ENCODE results near the gene ALKBH7.

Gene ALKBH7

GRCh38 chr19:6362027-6362350 is 10.6 kb upstream of the ALKBH7 start:
- Histone ChIP-seq H2AFZ (ENCODE audit: low read depth) (peak overlapping the region; percentile 77), H3K4me1 (ENCODE audit: low read depth, poor library complexity, severe bottlenecking) (peaks cover 12% of the 10 kb centered on the region), H3K27ac (peak overlapping the region; percentile 36; the same call in 1 of the 2 replicates), H3K27me3 (ENCODE audit: insufficient read depth, low read depth) (peaks cover 6% of the 10 kb centered on the region; the same call in 1 of the 2 replicates), H3K9ac (peak overlapping the region; percentile 82), H3K36me3 (ENCODE audit: insufficient read depth) (no peaks in the 10 kb centered on the region), H3K79me2 (ENCODE audit: insufficient read depth, low read depth) (peaks cover 20% of the 10 kb centered on the region; the same call in 1 of the 2 replicates), H3K4me2 (peak overlapping the region; percentile 94), H4K20me1 (ENCODE audit: insufficient read depth) (no peaks in the 10 kb centered on the region), H3K4me3 (IDR thresholded peaks at IDR 0.05; ENCODE audit: insufficient read depth, low read depth, low read length) (no peak overlapping the region)
- TF ChIP-seq CTCF (conservative IDR thresholded peaks at IDR 0.05; ENCODE audit: low read depth, low read length), result no peak

- peak overlapping the region; percentile 82 for H3K9ac ChIP-seq
- H2AFZ ChIP-seq (ENCODE audit: low read depth), result peak overlapping the region; percentile 77
- H4K20me1 ChIP-seq (ENCODE audit: insufficient read depth), result no peaks in the 10 kb centered on the region
- H3K36me3 ChIP-seq (ENCODE audit: insufficient read depth), result no peaks in the 10 kb centered on the region
- H3K4me3 ChIP-seq (IDR thresholded peaks at IDR 0.05; ENCODE audit: insufficient read depth, low read depth, low read length), result no peak overlapping the region
- peak overlapping the region; percentile 36; the same call in 1 of the 2 replicates for H3K27ac ChIP-seq
- H3K79me2 ChIP-seq (ENCODE audit: insufficient read depth, low read depth), result peaks cover 20% of the 10 kb centered on the region; the same call in 1 of the 2 replicates
- H3K4me2 ChIP-seq, result peak overlapping the region; percentile 94
- H3K4me1 ChIP-seq (ENCODE audit: low read depth, poor library complexity, severe bottlenecking), result peaks cover 12% of the 10 kb centered on the region
- no peak for TF ChIP-seq CTCF (conservative IDR thresholded peaks at IDR 0.05; ENCODE audit: low read depth, low read length)
- H3K27me3 ChIP-seq (ENCODE audit: insufficient read depth, low read depth), result peaks cover 6% of the 10 kb centered on the region; the same call in 1 of the 2 replicates
These were observed 10.2 kb upstream of the ALKBH7 start for GRCh38 chr19:6362351-6362801.

- H3K27ac ChIP-seq, result no peak overlapping the region
- no peak overlapping the region for H3K4me2 ChIP-seq
- no peak overlapping the region for H3K4me3 ChIP-seq (IDR thresholded peaks at IDR 0.05; ENCODE audit: insufficient read depth, low read depth, low read length)
- peaks cover 12% of the 10 kb centered on the region for H3K4me1 ChIP-seq (ENCODE audit: low read depth, poor library complexity, severe bottlenecking)
- peaks cover 3% of the 10 kb centered on the region; the same call in 1 of the 2 replicates for H3K27me3 ChIP-seq (ENCODE audit: insufficient read depth, low read depth)
- H3K79me2 ChIP-seq (ENCODE audit: insufficient read depth, low read depth), result peaks cover 20% of the 10 kb centered on the region; the same call in 1 of the 2 replicates
- no peak overlapping the region for H2AFZ ChIP-seq (ENCODE audit: low read depth)
- no peak overlapping the region for H3K9ac ChIP-seq
- peaks cover 4% of the 10 kb centered on the region; the same call in 1 of the 2 replicates for H3K36me3 ChIP-seq (ENCODE audit: insufficient read depth)
- H4K20me1 ChIP-seq (ENCODE audit: insufficient read depth), result no peaks in the 10 kb centered on the region
- no peak for TF ChIP-seq CTCF (conservative IDR thresholded peaks at IDR 0.05; ENCODE audit: low read depth, low read length)
These were observed 8.2 kb upstream of the ALKBH7 start for GRCh38 chr19:6364353-6364752.

GRCh38 chr19:6373096-6373812 is 660 bp downstream of the ALKBH7 start:
- Histone ChIP-seq H3K4me2 (peak overlapping the region; percentile 36; the same call in 1 of the 2 replicates), H3K27me3 (ENCODE audit: insufficient read depth, low read depth) (no peaks in the 10 kb centered on the region), H2AFZ (ENCODE audit: low read depth) (peak overlapping the region; percentile 64; the same call in 1 of the 2 replicates), H3K27ac (peak overlapping the region; percentile 67), H3K9ac (peak overlapping the region; percentile 42; the same call in 1 of the 2 replicates), H3K79me2 (ENCODE audit: insufficient read depth, low read depth) (no peaks in the 10 kb centered on the region), H3K4me3 (IDR thresholded peaks at IDR 0.05; ENCODE audit: insufficient read depth, low read depth, low read length) (no peak overlapping the region), H3K4me1 (ENCODE audit: low read depth, poor library complexity, severe bottlenecking) (peaks cover 9% of the 10 kb centered on the region), H3K36me3 (ENCODE audit: insufficient read depth) (peaks cover 4% of the 10 kb centered on the region; the same call in 1 of the 2 replicates), H4K20me1 (ENCODE audit: insufficient read depth) (no peaks in the 10 kb centered on the region)
- TF ChIP-seq CTCF (conservative IDR thresholded peaks at IDR 0.05; ENCODE audit: low read depth, low read length), result no peak
